ENCODE data around the gene SEMA4D.

The SEMA4D gene

DNA sequence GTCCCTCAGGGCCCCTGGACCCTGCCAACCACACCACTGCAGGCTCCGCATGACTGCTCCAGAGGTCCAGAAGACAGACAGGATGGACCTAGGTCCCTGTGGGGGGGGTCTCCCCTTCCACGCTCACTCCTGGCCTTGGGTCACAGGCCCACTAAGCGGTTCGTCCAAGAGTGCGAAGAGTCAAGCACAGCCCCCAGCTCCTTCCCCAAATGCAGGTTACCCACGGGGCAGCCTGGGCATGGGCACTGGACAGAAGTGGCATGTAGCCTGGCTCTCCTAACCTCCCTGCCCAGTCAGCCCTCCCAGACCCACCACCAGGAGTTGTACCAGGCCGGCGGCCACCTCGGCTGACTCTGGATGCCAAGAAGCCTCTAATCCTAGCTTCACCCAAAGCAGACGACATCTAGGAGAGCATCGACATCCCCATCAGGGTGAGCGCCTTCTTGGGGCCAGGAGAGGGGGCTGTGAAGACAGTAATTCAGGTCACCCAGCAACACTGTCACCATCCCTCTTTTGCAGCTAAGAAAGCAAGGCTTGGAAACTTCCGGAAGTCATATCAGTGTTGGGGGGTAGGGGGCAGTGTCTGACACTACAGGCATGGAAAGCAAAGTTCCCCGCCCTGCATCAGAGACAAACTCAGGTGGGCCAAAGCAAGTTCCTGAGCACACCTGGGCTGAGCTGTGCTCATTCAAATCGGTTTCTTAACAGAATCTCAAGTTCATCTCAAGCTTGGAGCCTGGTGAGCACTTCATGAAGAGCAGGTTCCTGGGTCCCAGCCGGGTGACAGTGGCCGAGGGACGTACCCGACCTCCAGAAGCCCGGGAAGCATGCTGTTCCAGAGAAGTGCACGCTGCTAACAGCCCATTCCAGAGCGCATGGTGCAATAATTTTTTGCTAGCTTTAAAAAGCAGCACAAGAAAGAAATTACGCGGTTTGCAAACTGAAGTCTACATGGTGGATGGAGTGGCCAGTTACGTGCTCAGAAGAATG is 68.7 kb downstream of the SEMA4D start:
- no peak overlapping the region for H3K4me3 ChIP-seq (ENCODE audit: low read depth, low read length)
- TF ChIP-seq, protein P1, sequence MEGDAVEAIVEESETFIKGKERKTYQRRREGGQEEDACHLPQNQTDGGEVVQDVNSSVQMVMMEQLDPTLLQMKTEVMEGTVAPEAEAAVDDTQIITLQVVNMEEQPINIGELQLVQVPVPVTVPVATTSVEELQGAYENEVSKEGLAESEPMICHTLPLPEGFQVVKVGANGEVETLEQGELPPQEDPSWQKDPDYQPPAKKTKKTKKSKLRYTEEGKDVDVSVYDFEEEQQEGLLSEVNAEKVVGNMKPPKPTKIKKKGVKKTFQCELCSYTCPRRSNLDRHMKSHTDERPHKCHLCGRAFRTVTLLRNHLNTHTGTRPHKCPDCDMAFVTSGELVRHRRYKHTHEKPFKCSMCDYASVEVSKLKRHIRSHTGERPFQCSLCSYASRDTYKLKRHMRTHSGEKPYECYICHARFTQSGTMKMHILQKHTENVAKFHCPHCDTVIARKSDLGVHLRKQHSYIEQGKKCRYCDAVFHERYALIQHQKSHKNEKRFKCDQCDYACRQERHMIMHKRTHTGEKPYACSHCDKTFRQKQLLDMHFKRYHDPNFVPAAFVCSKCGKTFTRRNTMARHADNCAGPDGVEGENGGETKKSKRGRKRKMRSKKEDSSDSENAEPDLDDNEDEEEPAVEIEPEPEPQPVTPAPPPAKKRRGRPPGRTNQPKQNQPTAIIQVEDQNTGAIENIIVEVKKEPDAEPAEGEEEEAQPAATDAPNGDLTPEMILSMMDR (IDR thresholded peaks at IDR 0.05; ENCODE audit: low read depth, low read length), result no peak

DNA sequence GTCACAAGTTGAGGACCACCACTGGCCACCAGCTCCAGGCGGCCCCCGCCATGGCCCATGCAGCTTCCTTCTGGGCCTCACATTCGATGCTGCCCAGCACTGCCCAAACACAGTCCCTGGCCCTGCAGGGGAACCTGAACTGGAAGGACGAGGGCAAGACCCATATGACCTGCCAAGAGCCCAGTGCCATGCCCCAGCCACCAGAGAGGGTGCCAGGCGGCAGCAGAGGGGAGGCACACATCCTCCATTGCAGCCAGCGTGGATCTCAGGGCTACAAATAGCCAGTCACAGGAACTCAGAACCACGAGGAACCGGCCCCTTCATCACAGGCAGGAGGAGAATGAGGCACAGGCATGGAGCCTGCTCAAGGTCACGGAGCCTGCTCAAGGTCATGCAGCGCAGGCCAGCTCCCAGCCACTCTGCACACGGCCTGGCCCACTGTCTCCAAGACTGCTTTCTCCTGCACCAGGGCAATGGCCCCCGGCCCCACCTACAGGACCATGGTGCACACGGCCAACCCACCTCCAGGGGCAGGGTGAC is 69.6 kb downstream of the SEMA4D start:
- TF ChIP-seq, protein P1 (IDR thresholded peaks at IDR 0.05; ENCODE audit: low read depth, low read length), result no peak
- H3K4me3 ChIP-seq (ENCODE audit: low read depth, low read length), result no peak overlapping the region

DNA sequence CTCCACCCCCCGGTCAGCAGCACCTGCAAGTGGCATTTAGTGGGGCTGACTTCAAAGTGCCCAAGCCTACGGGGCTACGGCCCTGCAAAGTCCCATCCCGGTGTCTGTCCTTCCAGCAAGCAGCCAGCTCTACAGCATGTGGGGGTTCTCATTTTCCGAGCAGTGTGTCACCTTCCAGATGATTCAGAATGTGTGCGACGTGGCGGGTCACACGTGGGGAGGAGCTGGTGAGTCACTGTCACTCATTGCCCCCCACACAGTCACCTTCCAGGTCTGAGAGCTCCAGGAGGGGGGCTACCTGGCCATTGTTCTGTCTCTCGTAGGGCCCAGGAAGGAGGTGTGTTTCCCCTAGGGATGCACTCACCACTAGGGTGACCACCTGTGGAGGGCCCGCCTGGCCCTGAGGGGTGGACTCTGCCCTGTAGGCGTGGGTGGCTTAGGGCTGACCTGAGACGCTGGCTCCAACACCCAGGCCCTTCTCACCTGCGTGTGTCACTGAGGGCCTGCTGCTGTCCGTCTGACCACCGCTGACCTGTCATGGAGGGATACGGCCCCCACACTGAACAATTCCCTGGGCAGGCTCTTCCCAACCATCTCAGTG is 70.2 kb downstream of the SEMA4D start:
- no peak overlapping the region for H3K4me3 ChIP-seq (ENCODE audit: low read depth, low read length)
- TF ChIP-seq, protein P1 (IDR thresholded peaks at IDR 0.05; ENCODE audit: low read depth, low read length), result no peak

GRCh38 chr9:89426384-89426961 is 71.4 kb downstream of the SEMA4D start:
- TF ChIP-seq, protein P1 (IDR thresholded peaks at IDR 0.05; ENCODE audit: low read depth, low read length), result no peak
- H3K4me3 ChIP-seq (ENCODE audit: low read depth, low read length), result no peak overlapping the region

DNA sequence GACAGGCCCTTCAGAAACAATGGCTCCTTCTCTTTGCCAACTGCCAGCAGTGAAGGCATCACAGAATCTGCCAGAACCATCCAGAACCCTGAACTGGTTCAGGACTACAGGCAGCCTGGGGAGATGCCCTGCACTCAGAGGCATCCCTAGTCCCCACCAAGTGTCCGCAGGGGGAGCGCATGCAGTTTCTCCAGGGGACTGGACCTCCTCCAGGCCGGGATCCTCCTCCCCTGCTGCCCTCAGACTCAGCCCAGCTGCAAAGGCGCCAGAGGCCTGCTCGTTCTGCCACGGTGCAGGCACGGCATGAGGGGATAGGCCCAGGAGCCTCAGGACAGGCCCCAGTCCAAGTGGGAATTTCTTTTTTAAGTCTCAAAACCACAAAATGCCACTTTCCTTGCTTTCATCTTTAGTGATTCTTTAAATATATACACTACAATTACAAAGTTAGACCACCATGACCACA is 72.0 kb downstream of the SEMA4D start:
- H3K4me3 ChIP-seq (ENCODE audit: low read depth, low read length), result no peak overlapping the region
- TF ChIP-seq, protein P1 (IDR thresholded peaks at IDR 0.05; ENCODE audit: low read depth, low read length), result no peak

GRCh38 chr9:89425024-89425805 is 72.7 kb downstream of the SEMA4D start:
- TF ChIP-seq, protein P1 (IDR thresholded peaks at IDR 0.05; ENCODE audit: low read depth, low read length), result no peak
- H3K4me3 ChIP-seq (ENCODE audit: low read depth, low read length), result no peak overlapping the region

All from WI38 (cell line).